HG02798 (cell line): ENCODE measurements around the gene DGCR8.

Experiments used
- ATAC-seq: cut with Tn5 transposase; IDR thresholded peaks from one replicate; pipeline ENCODE4 v1.9.1; 2021; ENCODE audit warnings: mild to moderate bottlenecking; ENCODE audit not compliant: unreplicated experiment, poor library complexity

The DGCR8 gene

GRCh38 chr22:20118300-20119020 is 38.4 kb downstream of the DGCR8 start:
- no peak for ATAC-seq

GRCh38 chr22:20121856-20122415 is 41.9 kb downstream of the DGCR8 start:
- ATAC-seq = no peak

- ATAC-seq = no peak
Measured at GRCh38 chr22:20123366-20124082, 43.5 kb downstream of the DGCR8 start.

DNA sequence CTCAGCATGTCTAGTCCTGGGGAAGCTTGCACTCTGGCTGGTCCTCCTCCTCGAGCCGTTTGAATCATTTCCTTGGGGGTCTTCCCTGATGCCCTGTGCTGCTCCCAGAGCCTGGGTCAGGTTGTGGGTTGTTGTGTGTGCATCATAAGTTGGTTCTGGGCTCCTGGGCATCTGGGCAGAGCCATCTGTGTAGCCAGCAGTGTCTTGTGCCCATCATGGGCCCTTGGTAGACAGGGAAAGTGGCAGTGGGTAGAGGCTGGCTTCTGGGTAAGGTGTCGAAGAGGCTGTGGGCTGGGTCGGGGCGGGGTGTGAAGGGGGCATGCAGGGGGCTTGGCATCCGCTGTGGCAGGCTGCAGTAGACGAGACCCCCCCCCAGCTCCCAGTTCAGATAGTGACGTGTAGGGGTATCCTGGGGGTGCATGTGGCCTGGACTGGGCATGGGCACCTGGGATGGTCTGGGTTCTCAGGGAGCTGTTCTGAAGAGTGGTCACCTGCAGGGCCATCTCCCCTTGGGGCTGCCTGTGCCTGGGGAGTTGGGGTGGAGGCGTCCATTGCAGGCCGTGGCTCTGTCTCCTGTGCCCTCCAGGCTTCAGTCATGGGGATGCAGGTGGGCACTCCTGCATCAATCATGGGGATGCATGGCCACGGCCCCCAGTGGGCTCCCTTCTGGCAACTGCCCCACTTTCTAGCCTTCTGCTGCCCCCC is 44.2 kb downstream of the DGCR8 start:
- ATAC-seq = no peak

DNA sequence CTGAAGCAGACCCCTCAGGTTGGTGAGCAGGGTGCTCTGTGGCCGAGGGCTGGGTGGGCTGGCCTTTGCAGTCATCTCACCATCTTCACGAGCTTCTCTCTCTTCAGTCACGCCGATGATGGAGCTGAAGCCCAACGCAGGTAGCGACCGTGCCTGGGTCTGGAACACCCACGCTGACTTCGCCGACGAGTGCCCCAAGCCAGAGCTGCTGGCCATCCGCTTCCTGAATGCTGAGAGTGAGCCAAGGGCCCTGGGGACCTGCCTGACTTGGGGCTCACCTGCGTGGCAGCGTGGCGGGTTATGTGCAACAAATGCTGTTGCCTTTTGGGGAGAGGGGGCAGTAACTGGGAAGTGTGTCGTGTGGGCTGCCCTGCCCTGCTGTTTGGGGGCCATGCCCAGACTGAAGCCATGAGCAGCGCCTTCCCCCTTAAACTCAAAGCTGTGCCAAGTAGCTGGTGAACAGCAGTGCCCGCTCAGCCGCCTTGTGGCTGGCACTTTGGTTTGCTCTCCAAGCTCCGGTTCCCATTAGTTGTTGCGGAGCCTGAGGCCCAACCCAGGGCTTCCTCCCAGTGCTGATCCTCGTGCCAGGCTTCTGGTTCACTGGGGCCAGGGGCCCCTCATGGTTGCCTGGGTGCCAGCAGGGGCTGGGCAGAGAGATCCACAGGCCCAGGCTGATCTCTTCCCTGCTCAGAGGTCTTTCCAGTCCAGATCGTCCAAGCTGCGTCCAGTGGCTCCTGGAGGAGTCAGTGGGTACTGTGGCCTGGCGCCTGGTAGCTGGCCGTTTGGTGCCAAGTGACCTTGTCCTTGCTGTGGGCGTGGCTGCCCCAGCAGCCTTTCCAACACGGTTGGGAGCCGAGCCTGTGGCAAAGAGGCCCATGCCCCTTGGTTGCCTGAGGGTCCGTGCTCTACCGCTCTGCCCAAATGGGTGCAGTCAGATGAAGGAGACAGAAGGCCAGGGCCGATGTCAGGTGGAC is 45.4 kb downstream of the DGCR8 start:
- ATAC-seq = no peak

DNA sequence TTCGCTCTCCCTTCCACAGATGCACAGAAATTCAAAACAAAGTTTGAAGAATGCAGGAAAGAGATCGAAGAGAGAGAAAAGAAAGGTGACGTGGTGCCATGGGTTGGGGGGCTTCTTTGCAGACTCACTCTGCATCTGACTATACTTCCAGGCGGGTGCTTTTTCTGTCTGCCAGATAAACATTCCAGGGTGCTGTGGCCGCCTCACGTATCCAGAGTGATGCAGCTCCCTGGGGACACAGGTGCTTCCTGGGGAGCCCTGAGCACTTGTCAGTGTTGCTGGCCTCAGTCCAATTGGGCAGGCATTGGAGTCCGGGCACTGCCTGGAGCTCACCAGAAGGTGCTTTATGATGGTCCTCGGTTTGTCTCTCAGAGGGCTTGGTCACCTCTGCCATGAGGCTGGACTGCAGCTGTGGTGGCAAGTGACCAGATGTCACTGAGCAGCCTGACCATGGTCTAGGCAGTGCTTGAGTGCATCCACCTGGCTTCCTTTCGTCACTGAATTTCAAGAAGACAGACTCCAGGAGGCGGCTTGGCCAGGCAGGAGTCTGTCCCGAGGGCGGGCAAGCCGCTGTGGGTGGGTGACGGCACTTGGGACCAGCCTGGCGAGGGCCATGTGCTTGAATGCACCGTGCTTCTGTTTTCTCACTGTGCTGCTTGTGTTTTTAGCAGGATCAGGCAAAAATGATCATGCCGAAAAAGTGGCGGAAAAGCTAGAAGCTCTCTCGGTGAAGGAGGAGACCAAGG is 46.4 kb downstream of the DGCR8 start:
- ATAC-seq = no peak

- no peak for ATAC-seq
Measured at GRCh38 chr22:20127318-20127868, 47.4 kb downstream of the DGCR8 start.

DNA sequence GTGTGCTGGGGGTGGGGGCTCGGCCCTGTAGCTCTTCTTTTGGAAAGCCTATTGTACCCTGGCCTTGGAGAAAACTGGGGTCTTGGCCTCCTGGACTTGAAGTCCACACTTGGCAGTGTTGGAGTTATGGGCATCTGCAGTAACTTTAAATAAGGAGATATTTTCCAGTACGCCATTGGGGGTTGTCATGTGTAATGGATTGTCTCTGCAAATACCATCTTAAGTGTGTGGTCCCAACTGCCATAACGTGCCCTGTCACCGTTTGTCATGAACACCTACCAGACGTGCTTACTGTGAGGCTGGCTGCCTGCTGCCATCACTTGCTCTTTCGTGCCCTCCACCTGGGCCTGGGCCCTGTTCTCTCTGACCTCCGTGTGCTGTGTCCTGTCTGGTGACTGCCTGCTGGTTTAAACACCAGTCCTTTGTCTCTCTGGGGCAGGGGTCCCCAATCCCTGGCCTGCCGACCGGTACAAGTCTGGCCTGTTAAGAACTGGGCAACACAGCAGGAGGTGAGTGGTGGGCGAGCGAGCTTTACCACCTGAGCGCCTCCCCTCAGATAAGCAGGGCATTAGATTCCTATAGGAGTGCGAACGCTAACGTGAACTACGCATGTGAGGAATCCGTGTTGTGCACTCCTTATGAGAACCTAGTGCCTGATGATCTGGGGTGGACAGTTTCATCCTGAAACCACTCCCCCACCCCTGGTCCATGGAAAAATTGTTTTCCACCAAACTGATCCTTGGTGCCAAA is 48.0 kb downstream of the DGCR8 start:
- ATAC-seq = no peak

- ATAC-seq = no peak
Measured at GRCh38 chr22:20128619-20128901, 48.5 kb downstream of the DGCR8 start.

- no peak for ATAC-seq
Measured at GRCh38 chr22:20128902-20129746, 49.1 kb downstream of the DGCR8 start.

DNA sequence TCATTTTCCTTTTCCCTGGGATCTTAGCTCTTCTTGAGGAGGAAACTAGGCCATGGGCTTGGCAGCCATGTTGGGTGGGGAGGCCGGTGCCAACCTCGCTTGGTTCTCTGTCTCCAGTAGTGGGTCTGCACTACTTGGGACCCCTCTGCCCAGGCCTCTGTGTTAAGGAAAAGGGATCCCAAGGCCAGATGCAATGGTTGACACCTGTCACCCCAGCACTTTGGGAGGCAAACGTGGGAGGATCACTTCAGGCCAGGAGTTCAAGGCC is 49.6 kb downstream of the DGCR8 start:
- ATAC-seq = no peak

GRCh38 chr22:20130319-20130718 is 50.3 kb downstream of the DGCR8 start:
- no peak for ATAC-seq

DNA sequence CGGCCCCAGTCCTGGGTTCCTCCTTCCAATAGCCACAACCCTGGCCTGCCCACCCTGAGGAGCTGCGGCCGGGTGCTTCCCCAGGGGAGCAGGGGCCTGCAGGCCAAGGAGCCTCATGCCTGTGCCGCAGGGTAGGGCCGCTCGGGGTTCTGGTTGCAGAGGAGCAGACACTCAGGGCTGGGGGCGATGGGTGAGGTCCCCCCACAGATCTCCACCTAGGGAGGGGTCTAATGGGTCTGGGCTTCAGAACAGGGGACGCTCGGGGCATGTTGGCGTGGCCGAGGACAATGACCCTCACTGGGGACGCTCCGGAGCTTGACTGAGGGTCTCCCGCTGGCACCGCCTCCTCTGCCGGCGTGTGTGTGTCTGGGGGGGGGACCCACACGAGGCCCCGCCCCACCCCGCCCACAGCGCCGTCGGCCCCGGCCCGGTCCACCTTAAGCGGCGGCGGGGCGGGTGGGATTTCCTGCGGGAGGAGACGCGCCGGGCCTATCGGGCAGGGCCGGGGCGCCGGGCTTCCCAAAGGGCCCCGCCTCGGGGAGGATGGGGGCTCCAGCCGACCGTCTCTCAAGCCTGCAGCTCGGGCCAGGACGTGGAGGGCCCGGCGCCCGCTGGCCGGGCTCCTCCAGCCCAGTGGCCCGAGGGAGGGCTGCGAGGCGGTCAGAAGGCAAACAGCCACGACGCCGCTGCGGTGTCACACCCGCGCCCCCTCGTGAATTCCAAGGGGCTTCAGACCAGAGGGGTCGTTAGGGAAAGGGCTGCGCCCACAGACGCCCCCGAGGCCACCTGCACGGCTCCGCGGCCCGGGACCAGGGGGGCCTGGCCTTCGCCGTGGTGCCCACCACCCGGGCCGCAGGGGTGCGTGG is 50.9 kb downstream of the DGCR8 start:
- ATAC-seq = peak; percentile 67

- ATAC-seq = peak; percentile 56
Measured at GRCh38 chr22:20131597-20131858, 51.5 kb downstream of the DGCR8 start, which contains the start of gene ZDHHC8. Gene ZDHHC8 (plus strand): TSS chr22:20131804. CDS start chr22:20131948, 144 bp downstream.

DNA sequence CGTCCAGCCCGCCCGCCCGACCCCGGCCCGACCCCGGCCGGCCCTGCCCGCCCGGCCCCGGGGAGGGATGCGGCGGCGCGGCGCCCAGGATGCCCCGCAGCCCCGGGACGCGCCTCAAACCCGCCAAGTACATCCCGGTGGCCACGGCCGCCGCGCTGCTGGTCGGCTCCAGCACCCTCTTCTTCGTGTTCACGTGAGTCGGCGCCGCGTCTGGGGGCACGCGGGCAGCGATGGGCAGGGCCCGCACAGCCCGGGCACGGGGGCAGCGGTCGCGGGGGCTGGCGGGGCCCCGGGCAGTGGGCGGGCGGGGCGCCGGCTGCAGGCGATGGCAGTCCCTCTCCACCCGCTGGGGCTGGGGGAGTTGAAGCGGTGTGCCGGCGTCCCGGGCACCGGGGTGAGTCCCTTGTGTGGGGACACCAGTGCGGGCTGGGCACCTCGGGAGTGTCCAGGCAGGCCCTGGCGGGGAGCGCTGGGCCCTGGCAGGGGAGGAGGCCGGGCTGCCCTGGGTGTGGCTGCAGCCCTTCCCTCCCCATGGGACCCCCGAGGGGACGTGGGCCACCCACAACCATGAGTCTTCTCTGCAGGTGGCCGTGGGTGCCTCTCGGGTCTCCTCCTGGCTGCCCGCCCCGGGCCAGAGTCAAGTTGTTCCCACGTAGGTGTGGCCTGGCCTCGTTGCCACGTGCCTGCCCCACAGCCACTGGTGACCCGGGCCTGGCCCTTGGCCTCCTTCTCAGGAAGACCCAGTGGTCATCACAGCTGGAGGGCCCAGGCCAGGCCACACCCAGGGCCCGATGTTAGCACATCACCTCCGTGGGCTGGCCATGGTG is 52.0 kb downstream of the DGCR8 start:
- peak; percentile 8 for ATAC-seq

DNA sequence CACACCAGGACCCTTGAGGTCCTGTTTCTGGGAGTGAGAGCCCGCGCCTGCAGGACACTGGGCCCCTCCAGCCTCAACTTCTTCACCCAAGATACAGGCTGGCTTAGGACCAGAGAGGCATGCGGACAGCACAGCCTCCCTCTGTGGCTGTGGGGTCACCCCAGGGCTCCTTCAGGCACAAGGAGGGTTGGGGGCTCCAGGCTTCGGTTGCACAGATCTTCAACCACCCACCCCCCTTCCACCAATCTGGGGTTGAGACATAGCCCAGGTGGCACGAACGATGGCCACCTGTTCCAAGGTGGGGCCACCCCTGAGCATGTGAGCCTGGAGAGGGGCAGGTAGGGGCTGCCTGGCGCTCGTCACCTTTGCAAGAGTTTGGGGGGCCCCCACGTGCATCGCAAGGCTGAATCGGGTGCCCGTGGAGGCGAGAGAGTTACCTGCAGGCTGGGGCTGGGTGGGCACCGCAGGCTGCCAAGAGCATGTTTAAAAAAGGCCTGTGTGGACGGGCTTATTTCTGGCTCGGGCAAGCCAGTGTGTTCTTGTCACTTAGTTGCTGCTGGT is 52.7 kb downstream of the DGCR8 start:
- no peak for ATAC-seq
